WI38 (cell line): ENCODE measurements around the gene CCNI2.
A peak's percentile ranks its signal among the peaks of the same experiment; 100 is the strongest.

Source experiments
- H3K4me3 ChIP-seq: 2 replicates; pipeline ENCODE4 v1.5.1; 2011; ENCODE audit warnings: low read depth, mild to moderate bottlenecking, control low read depth, low read length
- TF ChIP-seq, protein P1 (sequence below): IDR thresholded peaks from 2 replicates; pipeline ENCODE4 v1.5.1; 2012; ENCODE audit warnings: low read depth, mild to moderate bottlenecking, control low read depth, low read length

CCNI2 gene

DNA sequence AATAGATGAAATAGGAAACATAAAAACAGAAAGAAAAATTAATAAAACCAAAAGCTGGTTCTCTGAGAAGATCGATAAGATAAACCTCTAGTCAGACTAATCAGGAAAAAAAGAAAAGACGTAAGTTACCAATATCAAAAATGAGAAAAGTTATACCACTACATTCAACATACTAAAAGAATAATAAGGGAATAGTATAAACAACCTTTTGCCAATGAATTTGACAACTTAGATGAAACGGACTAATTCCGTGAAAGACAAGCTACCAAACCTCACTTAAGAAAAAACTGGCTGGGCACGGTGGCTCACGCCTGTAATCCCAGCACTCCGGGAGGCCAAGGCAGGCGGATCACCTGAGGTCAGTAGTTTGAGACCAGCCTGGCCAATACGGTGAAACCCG lies 17.3 kb upstream of the CCNI2 start:
- TF ChIP-seq, protein P1, sequence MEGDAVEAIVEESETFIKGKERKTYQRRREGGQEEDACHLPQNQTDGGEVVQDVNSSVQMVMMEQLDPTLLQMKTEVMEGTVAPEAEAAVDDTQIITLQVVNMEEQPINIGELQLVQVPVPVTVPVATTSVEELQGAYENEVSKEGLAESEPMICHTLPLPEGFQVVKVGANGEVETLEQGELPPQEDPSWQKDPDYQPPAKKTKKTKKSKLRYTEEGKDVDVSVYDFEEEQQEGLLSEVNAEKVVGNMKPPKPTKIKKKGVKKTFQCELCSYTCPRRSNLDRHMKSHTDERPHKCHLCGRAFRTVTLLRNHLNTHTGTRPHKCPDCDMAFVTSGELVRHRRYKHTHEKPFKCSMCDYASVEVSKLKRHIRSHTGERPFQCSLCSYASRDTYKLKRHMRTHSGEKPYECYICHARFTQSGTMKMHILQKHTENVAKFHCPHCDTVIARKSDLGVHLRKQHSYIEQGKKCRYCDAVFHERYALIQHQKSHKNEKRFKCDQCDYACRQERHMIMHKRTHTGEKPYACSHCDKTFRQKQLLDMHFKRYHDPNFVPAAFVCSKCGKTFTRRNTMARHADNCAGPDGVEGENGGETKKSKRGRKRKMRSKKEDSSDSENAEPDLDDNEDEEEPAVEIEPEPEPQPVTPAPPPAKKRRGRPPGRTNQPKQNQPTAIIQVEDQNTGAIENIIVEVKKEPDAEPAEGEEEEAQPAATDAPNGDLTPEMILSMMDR: no peak
- H3K4me3 ChIP-seq: no peak overlapping the region

DNA sequence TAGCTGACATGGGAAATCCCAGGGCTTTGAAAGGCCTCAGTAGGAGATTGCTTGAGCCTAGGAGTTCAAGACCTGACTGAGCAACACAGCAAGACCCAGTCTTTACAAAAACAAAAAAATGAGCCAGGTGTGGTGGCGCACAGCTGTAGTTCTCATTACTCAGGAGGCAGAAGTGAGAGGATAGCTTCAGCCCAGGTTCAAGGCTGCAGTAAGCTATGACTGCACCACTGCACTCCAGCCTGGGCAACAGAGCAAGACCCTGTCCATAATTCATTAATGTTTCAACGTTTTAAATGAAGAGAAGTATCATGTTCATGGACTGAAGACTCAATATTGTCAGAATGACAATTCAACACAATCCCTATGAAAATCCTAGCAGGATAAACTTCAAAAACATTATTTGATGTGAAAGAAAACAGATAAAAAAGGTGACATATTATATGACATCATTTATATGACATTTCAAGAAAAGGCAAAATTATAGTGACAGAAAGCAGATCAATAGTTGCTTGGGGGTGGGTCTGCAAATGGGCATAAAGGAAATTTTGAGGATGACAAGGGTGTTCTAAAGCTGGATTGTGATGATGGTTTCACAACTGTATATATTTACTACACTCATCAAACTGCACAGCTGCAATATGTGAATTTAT lies 13.6 kb upstream of the CCNI2 start:
- TF ChIP-seq, protein P1: no peak
- H3K4me3 ChIP-seq: no peak overlapping the region

DNA sequence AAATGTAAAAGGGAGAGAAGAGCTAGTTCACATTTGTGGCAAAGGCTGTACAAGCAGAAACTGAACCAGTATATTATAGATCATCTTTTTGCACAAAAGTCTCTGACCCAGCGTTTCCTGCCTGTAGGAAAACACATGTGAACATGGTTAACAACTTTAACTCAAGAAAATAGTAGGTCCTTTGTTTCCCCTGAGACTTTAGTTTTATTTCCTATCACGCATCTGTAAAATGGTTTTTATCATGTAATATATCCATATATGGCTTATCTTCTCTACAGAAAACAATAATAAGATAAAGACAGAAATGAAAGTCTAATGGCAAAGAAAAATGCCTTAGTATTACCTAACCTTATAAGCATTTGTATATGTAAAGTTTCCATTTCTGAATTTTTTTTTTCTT lies 12.5 kb upstream of the CCNI2 start:
- TF ChIP-seq, protein P1: no peak
- no peak overlapping the region for H3K4me3 ChIP-seq

DNA sequence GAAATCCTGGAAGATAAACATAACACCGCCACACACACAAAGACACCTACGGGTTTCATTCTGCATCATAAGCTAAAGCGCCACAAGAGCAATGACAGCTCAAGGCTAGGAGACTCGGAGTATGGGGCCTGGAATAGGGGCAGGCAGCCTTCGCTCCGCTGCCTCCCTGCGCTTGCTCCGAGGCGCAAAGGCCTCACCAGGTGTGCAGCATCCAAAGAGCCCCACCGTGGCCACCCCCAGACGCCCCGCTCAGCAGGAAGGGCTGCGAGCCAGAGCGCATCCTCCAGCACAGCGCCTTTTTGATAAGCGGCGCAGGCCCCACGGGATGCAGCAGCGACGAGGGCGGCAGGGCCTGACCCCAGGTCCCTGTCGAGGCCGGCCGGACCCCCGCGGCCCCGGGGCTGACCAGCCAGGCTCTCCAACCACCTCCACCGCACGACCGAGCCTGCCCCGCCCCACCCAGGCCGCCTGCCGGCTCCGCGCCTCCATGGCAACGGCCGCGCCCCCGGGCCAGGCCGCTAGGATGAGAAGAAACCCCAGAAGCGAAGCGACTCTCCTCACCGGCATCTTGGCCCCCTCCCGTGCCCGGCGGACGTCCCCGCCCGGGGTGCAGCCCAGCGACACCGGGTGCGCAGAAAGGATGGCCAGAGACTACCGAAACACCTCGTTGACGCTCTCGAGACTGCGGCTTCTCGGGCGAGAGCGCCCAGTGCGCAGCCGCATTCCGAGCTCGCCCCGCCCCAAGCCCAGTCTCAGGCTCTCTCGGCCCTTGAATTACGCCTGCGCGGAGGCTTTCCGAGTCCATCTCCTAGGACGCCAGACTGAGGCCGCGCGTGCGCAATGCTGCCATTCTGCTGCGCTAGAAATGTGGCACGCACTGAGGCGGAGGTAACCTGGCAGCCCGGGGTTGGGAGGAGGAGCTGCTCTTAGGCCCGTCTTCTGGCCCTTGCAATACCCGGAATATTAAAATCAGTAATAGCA lies 10.1 kb upstream of the CCNI2 start, which contains the start of gene KIF3A:
Gene KIF3A, minus strand, starts transcription at position 694 of the 981 bp plus-strand sequence. Its CDS starts 127 bp downstream, at position 567.
- peak within 1 kb of the TSS; percentile 92 for H3K4me3 ChIP-seq
- TF ChIP-seq, protein P1: no peak

DNA sequence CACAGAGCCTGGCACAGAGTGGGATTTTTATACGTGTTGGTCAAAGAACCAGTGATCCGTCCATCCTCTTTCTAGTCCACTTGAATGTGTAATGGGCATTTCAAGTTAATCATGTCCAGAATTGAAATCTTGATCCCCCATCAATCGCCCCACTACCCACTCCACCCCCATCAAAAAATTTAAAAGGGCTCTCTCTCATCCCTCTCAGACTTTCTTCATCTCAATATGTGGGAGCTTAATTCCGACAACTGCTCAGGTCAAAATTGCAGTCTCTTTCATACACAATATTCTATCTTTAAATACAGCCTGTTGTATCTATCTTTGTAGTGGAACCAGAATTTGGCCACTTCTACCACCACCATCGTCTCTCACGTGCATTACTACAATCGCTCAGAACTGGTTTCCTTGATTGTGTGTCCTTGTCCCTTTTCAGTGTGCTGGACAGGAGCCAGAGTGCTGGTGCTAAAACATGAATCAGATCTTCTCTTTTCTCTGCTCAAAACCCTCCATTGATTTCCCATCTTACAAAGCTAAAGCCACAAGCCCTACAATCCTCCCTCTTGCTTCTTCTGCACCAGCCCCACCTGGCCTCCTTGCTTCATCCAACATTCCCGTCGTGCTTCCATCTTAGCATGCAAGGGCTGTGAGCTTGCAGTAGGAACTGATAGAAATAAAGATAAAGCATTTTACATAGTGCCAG lies 9.1 kb upstream of the CCNI2 start:
- peak overlapping the region; percentile 92 for H3K4me3 ChIP-seq
- TF ChIP-seq, protein P1: no peak

DNA sequence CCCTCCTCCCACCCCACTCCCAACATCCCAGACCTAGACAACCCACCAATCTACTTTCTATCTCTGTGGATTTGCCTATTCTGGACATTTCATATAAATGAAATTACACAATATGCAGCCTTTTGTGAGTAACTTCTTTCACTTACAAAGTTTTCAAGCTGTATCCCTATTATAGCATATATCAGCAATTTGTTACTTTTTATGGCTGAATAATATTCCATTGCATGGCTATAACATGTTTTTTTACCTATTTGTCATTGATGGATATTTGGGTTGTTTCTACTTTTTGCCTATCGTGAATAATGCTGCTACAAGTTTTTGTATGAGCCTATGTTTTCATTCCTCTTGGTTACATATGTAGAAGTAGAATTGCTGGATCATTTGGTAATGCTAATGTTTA lies 8.0 kb upstream of the CCNI2 start:
- no peak overlapping the region for H3K4me3 ChIP-seq
- TF ChIP-seq, protein P1: no peak
